Right kidney (tissue), 1 donor: Measurements from ENCODE around the gene MKNK2.
"Not testable (repeated sequence)": the region's sequence is repeated elsewhere in the genome, so short reads cannot be mapped to it uniquely, and the experiment has no call there.

Experiments
- DNase-seq: peaks from one replicate; pipeline ENCODE4 v3.0.0-alpha.2; 2016

Gene MKNK2

GRCh38 chr19:2044709-2045500, 6.1 kb downstream of the MKNK2 start:
- no peak for DNase-seq

DNA sequence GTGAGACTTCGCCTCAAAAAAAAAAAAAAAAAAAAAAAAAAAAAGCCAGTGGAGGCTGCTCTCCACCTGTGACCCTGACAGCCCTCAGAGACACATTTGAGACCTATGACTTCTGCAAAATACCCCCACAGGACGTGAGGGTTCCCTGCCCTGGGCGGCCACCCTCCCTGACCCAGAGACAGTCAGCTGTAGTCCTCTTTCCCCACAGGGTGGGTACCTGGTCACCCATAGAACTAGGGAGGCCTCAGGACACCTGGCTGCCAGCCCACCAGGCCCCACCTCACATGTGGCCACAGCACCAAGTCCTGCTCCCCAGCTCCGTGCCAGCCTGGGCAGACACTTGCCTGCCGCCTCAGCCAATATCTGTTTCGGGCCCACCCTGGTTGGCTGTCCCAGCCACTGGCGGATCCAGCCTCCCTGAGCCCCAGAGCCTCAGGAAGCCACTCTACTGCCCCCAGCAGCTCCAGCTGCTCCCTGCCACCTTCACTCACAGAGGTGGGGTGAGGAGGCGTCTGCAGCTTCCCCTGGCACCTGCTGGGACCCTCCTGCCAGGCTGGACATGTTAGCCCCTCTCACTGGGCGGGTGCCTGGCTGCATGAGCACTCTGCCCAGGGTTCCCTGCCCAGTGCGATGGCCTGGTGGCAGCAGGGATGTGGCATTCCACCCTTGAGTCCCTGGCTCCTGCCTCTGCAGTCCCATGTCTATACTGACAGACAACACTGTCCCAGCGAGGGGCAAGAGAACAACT, 6.9 kb downstream of the MKNK2 start:
- no peak for DNase-seq

DNA sequence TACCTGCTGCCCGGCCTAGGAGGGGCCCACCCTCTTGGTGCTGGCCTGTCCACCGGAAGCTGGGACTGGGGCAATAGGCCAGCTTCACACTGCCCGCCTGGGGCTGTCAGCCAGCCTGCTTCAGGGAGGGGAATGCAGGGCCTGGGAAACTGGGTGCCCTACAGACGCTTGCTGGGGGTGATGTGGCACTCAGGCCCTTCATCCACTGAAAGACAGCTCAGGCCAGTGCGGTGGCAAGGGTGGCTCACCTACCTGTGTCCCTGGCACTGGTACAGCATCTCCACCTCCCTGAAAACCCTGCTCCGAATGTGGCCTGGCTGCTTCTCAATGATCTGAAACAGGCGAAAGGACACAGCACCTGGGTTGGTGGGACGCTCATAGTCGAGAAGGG, 7.8 kb downstream of the MKNK2 start:
- no peak for DNase-seq

DNA sequence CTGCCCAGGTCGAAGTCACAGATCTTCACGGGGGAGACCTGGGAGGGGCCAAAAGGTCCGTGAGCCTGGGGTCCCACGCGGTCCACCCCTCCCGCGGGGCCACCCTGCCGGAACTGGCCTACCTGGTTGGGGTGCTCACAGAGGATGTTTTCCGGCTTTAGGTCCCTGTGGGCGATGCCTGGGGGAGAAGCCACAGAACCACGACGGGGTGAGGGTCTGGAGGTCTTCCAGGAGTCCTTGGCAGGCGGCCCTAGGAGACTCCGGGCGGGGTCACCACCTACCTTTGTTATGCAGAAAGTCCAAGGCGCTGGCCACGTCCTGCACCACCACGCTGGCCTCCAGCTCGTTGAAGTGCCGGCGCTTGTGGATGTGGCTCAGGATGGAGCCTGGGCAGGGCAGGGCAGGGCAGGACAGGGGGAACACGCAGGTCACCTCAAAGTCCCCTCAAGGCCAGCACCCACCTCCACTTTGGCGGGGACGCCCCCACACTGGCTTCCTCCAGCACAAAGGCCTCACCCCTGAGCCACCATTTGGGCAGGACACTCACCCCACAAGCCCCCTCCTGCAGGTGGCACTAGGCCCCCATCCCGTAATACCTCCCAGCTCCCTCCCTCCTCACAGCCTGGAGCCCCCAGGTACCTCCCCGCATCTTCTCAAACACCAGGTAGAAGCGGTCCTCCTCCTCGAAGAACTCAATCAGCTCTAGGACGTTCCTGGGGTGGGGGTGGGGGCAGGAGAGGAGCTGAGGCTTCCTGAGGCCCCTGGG, 8.4 kb downstream of the MKNK2 start:
- no peak for DNase-seq

DNA sequence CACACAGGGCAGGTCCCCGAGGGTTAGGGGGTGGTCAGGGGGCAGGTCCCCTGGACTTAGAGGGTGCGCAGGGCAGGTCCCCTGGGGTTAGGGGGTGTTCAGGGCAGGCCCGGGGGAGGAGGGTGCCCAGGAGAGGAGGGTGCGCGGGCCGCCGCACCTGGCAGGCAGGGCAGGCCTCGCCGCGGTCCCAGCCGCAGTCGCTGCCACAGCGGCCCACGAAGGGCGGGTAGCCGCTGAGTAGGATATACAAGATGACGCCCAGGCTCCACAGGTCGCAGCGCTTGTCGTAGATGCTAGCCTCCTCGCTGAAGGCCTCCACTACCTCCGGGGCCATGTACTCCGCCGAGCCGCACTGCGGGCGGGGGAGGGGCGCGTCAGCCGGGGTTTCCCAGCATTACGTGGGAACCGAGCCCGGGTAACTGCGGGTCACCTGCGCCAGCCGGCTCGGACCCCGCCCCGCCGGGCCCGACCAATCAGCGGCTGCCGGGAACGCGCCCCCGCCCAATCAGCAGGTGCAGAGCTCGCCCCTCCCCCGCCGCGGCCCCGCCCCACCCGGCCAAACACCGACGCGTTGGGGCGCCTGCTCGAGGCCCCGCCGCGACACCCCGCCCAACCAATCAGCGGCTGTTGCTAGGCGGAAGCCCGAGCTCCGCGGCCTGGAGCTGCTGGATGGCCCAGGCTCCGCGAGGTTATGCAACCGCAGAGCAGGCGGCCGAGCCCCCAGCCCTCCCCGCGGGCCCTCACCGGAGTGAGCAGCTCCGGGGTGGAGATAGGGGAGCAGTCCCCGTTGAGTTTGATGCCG, 9.2 kb downstream of the MKNK2 start:
- peak; percentile 79 for DNase-seq

DNA sequence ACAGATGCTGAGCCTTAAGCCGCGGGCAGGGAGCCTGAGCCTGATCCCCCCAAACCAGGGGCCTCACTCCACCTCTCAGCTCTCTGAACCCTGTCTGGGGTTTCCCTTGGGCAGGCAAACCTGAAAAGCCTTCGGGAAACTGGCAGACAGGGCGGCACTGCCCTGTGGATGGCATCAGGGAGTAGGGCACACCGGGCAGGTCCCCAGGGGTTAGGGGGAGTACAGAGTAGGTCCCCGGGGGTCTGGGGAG, 9.7 kb downstream of the MKNK2 start:
- DNase-seq, result no peak

- no peak for DNase-seq
Measured at GRCh38 chr19:2040647-2041432, 10.2 kb downstream of the MKNK2 start.

DNA sequence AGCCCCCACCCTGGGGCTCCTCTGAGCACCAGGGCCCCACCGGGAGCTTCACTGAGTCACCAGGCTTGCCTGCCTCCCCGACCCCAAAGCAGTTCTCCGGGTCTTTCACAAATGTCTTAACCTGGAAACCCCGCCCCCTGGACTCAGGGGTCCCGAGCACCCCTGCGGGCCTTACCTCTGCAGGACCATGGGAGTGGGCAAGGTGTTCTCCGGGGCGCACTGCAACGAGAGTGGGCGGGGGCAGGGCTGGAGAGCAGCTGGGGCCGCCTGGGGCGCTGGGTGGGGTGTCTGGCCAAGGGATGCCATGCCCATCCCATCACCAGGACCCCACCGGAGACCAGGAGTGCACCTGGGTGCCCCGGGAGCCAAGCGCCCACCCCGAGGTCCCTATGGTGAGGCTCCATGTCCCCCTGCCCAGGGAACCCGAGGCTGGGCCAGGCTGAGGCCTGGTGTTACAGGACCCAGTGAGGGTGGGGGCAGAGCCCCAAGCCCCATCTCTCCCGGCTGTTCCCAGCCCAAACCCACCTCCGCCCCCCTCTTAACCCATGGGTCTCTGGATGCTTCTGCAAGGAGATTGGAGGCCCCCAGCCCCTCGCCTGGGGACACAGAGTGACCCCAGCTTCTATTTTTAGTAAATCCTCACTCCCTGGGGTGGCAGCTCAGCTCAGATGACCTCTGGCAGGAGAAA, 10.9 kb downstream of the MKNK2 start:
- no peak for DNase-seq

- DNase-seq, result no peak
Measured at GRCh38 chr19:2039089-2039958, 11.7 kb downstream of the MKNK2 start.

GRCh38 chr19:2038284-2039088, 12.6 kb downstream of the MKNK2 start:
- no peak for DNase-seq

DNA sequence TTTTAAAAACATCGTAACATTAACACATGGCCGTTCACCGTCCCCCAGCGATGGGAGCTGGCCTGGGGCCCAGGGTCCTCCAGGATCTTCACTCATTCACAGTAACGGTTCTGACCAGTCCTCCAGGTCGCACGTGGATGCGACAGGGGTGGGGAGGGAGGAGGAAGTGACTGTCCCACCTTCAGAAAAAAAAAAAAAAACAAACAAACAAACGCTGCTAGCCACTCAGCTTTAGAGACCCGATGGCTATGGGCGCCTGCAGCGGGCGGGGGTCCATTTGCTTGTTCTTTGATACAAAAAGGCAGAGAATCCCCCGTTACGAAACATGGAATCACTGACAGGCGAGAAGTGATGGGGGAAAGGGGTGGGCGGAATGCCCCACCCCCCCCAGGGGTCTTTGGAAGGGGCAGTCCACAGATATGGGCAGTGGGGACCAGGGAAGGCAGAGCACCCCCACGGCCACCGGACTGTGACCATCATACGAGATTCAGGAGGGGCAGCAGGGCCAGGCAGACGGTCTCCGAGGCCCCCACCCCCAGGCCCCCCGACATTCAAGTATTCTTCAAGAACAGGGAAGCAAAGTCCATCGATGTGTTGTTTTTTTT, 13.3 kb downstream of the MKNK2 start:
- DNase-seq, result no peak

DNA sequence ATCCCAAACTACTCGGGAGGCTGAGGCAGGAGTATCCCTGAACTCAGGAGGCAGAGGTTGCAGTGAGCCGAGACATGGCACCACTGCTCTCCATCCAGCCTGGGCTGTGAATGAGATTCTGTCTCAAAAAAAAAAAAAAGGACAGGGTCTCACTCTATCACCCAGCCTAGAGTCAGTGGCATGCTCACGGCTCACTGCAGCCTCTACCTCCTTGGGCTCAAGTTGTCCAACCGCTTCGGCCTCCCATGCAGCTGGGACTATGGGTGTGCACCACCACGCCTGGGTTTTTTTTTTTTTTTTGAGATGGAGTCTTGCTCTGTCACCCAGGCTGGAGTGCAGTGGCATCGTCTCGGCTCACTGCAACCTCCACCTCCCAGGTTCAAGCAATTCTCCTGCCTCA, 14.6 kb downstream of the MKNK2 start:
- DNase-seq, result no peak

- DNase-seq, result no peak
Measured at GRCh38 chr19:2035590-2035991, 15.5 kb downstream of the MKNK2 start.

GRCh38 chr19:2034729-2035589, 16.1 kb downstream of the MKNK2 start:
- DNase-seq, result no peak

DNA sequence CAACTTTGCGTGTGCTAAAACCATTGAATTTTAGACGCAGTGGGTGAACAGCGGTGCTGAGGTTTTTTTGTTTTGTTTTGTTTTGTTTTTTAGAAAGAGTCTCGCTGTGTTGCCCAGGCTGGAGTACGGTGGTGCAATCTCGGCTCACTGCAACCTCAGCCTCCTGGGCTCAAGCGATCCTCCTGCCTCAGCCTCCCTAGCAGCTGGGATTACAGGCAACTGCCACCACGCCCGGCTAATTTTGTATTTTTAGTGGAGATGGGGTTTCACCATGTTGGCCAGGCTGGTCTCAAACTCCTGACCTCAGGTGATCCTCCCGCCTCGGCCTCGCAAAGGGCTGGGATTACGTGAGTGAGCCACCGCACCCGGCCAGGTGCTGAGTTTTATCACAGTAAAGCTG, 16.8 kb downstream of the MKNK2 start:
- DNase-seq, result not testable (repeated sequence)

DNA sequence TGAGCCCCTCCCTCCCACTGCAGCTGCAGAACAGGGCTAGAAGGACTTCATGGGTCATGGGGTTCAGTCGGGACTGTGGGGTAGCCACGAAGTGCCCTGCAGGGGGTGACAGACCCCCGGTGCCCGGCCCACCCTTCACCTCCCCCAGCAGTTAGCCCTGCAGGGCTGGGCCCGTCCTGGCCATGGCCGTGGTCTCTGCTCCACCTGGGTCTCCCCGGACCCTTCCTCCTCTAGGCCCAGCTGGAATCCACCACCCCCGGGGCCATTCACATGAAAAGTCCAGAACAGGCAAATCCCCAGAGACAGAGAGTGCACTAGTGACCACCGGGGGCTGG, 17.3 kb downstream of the MKNK2 start:
- DNase-seq, result no peak

- no peak for DNase-seq
Measured at GRCh38 chr19:2033115-2033824, 17.8 kb downstream of the MKNK2 start.
